ENCODE data around the gene TBC1D16. TPM values are rescaled to one million over a fixed set of nuclear protein-coding genes. Genes with fewer than 3 reads are reported as not detected.

The TBC1D16 gene
- total RNA-seq, 1 donor from 2014 or later, result 55.6 TPM

DNA sequence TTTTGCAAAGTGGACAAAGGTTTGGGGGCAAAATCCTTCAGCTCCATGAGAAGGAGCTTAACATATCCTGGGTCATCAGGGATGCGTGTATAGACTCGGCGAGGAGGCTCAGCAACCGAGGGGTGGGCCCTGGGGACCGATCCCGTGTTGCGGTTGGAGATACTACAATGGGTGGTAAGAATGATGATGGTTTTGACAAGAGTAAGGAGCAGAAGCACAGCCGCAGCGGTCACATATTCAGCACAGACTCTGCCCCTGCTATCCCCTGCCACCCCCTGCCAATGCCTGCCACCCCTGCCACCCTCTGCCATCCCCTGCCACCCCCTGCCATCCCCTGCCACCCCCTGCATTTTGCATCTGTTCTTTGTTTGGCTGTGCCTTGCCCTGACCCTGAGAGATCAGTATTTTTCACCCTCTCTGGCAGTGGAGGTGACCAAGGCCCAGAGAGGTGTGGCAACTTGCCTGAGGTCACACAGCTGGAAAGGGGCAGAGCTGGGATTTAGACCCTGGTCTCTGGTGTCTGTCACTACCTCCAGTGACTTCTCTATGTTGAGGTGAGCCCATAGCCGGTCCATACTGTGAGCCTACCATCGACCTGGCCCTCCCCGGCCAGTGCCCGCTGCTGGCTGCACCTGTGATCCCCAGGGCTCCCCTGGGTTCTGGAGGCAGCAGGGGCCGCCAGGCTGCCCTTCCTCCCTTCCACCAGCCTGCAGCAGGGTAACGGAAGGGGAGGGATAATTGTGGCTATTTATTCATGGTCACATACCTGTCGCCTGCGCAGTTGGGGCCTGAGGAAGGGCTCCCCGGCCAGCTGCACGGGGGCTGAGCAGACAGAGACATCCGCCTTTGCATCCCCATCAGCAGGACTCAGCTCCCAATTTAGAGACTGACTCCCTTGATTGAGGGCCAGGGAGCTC, 121.5 kb downstream of the TBC1D16 start:
- H3K4me3 ChIP-seq, result no peak overlapping the region

DNA sequence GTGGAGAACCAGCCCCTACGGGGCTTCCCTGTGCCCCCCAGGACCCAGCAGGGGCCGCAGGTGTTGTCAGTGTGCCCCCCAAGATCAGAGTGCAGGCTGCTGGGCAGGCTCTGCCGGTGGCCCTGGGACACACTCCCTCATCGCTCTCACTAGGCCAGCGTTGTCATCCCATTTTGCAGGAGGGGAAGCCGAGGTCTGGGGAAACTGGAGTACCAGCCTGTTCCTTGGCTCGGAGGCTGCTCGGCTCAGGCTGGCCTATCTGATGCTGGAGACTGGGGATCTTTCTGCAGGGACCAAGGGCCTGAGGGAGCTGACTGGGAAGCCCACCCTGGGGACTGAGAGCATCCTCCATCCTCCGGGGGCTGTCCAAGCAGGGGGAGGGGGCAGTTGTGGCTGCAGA, 122.2 kb downstream of the TBC1D16 start:
- H3K36me3 ChIP-seq, result no peaks in the 10 kb centered on the region
- no peaks in the 10 kb centered on the region for H3K9me3 ChIP-seq
- no peak for DNase-seq (ENCODE audit: low spot score in 2 of 2)
- no peaks in the 10 kb centered on the region for H3K4me1 ChIP-seq
- intact Hi-C loops (cut with DNase I), result no loop called here
- no peak overlapping the region for H3K27ac ChIP-seq
- H3K4me3 ChIP-seq, result no peak overlapping the region
- TF ChIP-seq, protein P1, sequence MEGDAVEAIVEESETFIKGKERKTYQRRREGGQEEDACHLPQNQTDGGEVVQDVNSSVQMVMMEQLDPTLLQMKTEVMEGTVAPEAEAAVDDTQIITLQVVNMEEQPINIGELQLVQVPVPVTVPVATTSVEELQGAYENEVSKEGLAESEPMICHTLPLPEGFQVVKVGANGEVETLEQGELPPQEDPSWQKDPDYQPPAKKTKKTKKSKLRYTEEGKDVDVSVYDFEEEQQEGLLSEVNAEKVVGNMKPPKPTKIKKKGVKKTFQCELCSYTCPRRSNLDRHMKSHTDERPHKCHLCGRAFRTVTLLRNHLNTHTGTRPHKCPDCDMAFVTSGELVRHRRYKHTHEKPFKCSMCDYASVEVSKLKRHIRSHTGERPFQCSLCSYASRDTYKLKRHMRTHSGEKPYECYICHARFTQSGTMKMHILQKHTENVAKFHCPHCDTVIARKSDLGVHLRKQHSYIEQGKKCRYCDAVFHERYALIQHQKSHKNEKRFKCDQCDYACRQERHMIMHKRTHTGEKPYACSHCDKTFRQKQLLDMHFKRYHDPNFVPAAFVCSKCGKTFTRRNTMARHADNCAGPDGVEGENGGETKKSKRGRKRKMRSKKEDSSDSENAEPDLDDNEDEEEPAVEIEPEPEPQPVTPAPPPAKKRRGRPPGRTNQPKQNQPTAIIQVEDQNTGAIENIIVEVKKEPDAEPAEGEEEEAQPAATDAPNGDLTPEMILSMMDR (IDR thresholded peaks at IDR 0.05), result no peak
- H3K27me3 ChIP-seq, result no peaks in the 10 kb centered on the region

More for the DNA sequence above, 121.5 kb downstream of the TBC1D16 start:
- peaks cover 0 to 4% of the 10 kb centered on the region in 2 donors for H3K4me1 ChIP-seq
- TF ChIP-seq, protein P1 (IDR thresholded peaks at IDR 0.05), result no peak
- H3K9me3 ChIP-seq, result no peaks in the 10 kb centered on the region
- H3K36me3 ChIP-seq, result no peaks in the 10 kb centered on the region
- DNase-seq (ENCODE audit: low spot score in 2 of 2), result no peak
- intact Hi-C loops (cut with DNase I), result no loop called here
- H3K27ac ChIP-seq, result no peak overlapping the region
- H3K27me3 ChIP-seq, result no peaks in the 10 kb centered on the region

DNA sequence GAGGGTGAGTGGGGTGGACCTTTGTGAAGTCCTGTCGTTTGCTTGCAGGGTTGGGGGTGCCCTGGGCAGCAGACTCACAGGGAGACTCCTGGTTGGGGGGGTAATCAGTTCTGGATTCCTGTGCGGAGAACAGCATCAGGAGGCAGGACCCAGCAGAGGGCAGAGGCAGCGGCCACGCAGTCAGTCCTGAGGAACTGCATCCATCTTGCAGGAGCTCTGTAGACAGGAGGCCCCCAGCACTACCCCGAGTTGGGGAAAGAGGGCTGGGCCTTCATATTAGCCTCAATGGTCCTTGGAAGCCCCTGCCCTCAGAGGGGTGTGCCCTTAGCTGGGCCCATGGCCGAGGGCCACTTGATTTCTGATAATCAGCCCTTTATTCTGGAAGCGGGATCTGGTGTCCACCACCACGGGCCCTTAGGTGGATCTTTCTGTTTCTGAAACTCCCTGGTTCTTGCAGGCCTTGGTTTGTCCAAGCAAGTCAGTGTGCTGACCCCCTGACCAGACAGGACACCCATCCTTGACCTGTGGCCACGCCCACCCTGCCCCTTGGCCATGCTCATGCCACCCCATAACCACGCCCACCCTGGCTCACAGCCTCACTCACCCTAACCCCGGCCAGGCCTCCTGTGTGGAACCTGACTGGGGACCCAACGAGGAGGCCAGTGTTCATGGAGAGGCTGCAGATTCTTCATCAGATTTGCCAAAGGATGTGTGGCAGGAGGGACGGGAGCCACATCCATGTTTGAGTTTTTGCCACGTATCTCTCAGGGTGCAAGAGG, 122.9 kb downstream of the TBC1D16 start:
- DNase-seq (ENCODE audit: low spot score in 2 of 2), result no peak
- Histone ChIP-seq H3K27me3 (no peaks in the 10 kb centered on the region), H3K27ac (no peak overlapping the region), H3K4me1 (no peaks in the 10 kb centered on the region), H3K9me3 (no peaks in the 10 kb centered on the region), H3K36me3 (no peaks in the 10 kb centered on the region), H3K4me3 (no peak overlapping the region)
- intact Hi-C loops (cut with DNase I), result no loop called here
- TF ChIP-seq, protein P1 (IDR thresholded peaks at IDR 0.05), result no peak

DNA sequence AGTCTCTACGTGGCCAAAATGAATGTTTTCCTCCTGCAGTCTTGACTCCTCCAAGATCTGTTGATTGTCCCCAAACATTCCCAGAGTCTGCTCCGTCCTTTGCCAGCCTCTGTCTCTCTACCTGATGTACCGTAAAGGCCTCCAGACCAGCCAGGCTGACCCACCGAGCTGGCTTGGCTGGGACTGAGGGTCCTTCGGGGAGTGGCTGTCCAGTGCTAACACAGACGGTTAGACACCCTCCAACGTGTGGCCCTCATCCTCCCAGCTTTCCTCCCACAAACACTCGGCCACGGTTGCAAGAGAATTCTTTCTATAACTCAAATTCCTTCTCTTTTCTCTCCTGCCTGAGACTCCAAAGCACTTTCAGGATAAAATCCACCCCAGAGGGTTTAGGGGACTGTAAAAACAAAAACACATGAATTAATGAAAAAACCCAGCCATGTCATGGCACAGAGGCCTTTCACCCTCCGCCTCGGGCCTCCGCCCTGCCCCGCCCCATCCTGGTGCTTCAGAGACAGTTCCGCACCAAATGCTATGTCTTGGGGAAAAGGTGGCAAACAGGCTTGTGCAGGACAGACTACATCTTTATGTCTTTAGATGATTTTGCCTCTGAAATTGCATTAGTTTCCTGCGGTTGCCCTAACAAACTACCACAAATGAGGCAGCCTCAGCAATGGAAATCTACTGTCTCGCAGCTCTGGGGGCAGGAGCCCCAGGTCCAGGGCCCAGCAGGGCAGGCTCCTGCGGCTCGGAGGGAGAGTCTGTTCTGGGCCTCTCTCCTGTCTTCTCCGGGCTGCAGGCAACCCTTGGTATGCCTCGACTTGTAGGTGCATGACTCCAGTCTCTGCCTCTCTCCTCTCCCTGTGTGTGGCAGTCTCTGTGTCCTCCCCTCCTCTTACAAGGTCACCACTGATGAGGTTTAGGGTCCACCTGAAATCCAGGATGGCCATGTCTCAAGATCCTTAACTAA, 124.0 kb downstream of the TBC1D16 start:
- Histone ChIP-seq H3K9me3 (no peaks in the 10 kb centered on the region), H3K27ac (no peak overlapping the region), H3K27me3 (no peaks in the 10 kb centered on the region), H3K36me3 (no peaks in the 10 kb centered on the region), H3K4me3 (no peak overlapping the region), H3K4me1 (no peaks in the 10 kb centered on the region)
- DNase-seq (ENCODE audit: low spot score in 2 of 2), result no peak
- TF ChIP-seq, protein P1 (IDR thresholded peaks at IDR 0.05), result no peak
- intact Hi-C loops (cut with DNase I), result no loop called here

DNA sequence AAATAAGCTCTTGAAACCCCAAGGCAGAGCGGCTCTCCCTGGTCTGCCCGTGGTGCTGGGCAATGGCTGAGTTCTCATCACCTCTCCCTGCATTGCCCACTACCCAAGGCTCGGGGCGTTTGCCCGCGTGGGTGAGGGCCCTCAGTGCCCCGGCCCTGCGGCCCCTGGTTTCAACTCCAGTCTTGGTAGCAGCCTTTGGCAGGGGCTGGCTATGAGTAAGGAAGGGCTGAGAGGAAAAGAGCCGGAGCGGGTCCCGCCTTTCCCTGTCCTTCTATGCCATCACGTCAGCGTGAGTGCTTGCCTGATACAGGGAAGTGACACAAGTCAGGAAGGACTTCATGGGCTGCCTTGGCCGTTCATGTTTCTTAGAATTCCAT, 124.7 kb downstream of the TBC1D16 start:
- H3K4me1 ChIP-seq, result no peaks in the 10 kb centered on the region
- no peaks in the 10 kb centered on the region for H3K9me3 ChIP-seq
- DNase-seq (ENCODE audit: low spot score in 2 of 2), result no peak
- TF ChIP-seq, protein P1 (IDR thresholded peaks at IDR 0.05), result no peak
- H3K27ac ChIP-seq, result no peak overlapping the region
- no peak overlapping the region for H3K4me3 ChIP-seq
- intact Hi-C loops (cut with DNase I), result no loop called here
- H3K27me3 ChIP-seq, result no peaks in the 10 kb centered on the region
- no peaks in the 10 kb centered on the region for H3K36me3 ChIP-seq
